C4-2B (cell line): ENCODE data around the gene CAPG.

Source experiments
- CTCF ChIP-seq: fragments of 450-650 bp; conservative IDR thresholded peaks from 2 replicates; pipeline ENCODE4 v1.5.1; 2017; ENCODE audit warnings: mild to moderate bottlenecking
- ZFX ChIP-seq: fragments of 450-650 bp; IDR thresholded peaks from 2 replicates; pipeline ENCODE4 v1.6.1; 2017

- TF ChIP-seq CTCF (no peak), ZFX (no peak)
Measured at GRCh38 chr2:85449214-85449588, 39.0 kb upstream of the CAPG start.
